ENCODE data around the gene LRTM2.

LRTM2 gene

GRCh38 chr12:1830981-1831963 lies 10.9 kb downstream of the LRTM2 start:
- DNase-seq: peak; percentile 44

DNA sequence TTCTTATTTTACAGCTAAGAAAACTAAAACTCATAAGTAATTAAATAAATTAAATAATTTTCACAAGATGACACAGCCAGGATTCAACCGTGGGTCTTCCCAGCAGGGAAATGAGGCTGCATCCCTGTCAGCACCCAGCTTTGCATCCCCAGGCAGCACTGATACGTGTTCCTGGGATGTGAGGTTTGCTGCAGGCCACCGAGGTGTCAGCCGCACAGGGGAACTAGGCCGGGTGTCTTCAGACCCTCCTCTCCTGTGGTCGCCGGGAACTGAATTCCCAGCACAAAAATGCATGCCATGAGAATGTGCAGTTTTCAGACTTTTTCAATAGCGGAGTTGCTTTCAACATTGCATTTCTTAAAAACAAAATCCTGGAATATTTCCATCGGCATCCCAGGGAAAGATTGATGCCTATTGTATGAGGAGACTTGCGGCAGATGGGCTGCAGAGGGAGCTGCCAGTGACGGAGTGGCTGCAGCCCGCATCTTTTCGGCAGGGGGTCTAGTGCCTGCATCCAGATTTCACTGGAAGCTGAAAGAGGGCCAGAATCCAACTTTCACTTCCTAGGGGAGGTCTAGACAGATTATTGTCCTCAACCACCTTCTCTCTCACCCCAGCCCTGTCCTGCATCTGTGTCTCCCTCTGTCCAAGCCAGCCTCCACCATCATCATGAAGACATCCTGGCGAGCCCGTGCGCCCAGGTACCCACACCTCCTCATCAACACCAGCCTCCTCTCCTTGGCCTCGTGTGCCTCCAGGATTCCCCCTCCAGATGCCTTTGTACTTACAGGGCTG lies 12.6 kb downstream of the LRTM2 start:
- no peak for DNase-seq

GRCh38 chr12:1833596-1834028 lies 13.2 kb downstream of the LRTM2 start:
- no peak for DNase-seq

DNA sequence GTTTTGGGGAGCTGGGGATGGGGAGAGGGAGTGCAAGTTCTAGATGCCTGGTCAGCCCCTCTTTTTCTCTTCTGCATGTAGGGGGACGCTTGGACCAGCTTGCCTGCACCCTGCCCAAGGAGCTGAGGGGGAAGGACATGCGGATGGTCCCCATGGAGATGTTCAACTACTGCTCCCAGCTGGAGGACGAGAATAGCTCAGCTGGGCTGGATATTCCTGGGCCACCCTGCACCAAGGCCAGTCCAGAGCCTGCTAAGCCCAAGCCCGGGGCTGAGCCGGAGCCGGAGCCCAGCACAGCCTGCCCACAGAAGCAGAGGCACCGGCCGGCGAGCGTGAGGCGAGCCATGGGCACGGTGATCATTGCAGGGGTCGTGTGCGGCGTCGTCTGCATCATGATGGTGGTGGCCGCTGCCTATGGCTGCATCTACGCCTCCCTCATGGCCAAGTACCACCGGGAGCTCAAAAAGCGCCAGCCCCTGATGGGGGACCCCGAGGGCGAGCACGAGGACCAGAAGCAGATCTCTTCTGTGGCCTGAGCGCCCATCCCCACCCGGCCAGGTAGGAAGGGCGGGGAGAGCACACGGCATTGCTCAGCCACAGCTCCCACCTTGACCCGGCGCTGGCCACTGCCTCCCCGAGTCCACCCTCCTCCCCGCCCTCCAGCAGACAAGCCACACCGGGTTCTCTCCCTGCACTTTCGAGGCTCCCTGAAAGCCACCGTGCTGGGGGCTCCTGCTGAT lies 14.0 kb downstream of the LRTM2 start:
- DNase-seq: no peak

DNA sequence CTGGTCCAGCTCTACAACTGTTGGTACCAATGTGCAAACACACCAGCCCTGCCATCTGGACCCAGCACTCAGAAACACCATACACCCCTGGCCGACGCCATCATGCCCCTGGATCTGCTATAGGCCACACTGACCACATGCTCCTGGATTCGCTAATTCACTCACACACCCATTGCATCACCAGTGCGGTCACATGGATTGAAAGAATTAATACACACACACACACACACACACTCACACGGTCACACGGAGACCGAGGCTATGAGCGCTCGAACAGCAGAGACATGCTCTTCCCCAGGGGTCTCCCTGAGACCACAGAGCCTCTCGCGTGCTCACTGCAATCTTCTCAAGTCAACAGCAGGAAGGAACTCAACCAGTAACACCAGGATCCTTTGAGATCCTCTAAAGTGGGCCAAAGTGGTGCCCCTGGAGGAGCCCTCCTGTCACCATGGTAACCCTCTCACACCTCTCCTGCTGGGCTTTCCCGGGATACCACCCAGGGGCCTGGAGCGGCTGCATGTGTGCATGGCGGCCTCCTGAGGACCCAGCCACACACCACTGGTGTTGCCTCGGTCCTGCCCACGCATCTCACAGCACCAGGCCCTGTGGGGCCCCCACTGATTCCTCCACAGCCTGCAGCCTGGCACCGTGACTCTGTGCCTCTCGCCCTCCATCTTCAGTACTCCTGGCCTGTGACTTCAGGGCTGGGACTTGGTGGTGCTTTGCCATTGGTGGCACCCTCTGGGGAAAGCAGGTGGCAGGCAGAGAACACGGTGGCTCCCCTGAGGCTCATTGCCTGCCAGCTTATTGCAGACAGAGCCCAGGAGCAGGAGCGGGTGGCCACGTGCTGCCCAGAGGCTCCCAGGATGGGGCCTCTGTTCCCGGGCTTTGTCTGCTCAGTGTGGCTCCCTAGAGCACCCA lies 15.1 kb downstream of the LRTM2 start:
- DNase-seq: no peak

DNA sequence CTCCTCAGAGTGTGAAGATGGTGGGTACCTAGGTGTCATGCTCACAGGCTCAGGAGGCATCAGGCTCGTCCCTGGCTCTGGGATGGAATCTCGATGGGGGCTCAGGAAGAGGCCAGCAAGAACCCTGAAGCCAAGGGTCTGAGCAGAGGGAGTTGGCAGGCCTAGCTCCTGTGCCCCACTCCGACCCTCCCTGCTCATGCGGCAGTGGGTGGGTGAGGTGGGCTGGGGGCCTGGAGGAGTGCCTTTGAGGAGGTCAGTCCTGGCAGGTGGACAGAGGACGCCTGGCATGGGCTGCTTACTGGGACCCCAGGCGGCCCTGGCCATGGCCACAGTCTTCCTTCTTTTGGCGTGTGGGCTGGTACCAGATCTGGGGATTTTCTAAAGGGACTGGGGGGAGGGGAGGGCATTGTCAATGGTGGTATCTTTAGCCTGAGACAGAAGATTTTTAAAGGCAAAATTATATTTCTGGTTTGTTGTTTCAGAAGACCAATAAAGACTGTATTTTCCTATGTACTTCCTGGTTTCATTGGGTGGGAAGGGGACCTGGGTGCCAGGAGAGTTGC lies 16.0 kb downstream of the LRTM2 start:
- DNase-seq: no peak

- DNase-seq: no peak
Measured at GRCh38 chr12:1836854-1837421, 16.6 kb downstream of the LRTM2 start.

GRCh38 chr12:1837541-1838204 lies 17.3 kb downstream of the LRTM2 start:
- peak; percentile 83 for DNase-seq

GRCh38 chr12:1838205-1838993 lies 18.0 kb downstream of the LRTM2 start:
- DNase-seq: no peak

DNA sequence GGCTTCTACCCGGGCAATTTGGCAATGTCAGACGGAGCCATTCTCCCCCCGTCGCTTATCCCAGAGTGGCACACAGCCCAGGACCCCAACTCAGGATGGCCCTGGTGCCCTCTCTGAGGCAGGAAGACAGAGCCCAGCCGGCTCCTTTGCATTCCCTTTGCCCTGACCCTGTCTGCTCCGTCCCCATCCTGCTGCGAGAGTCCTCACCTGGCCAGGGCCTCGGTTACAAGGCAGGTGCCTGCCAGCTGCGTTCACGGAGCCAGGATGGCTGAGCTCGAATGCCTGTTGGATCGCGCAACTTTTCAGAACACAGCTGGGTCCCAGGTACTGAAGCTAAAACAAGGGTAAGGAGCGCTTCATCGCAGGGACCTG lies 18.6 kb downstream of the LRTM2 start:
- no peak for DNase-seq

- DNase-seq: no peak
Measured at GRCh38 chr12:1839464-1839863, 19.1 kb downstream of the LRTM2 start.

DNA sequence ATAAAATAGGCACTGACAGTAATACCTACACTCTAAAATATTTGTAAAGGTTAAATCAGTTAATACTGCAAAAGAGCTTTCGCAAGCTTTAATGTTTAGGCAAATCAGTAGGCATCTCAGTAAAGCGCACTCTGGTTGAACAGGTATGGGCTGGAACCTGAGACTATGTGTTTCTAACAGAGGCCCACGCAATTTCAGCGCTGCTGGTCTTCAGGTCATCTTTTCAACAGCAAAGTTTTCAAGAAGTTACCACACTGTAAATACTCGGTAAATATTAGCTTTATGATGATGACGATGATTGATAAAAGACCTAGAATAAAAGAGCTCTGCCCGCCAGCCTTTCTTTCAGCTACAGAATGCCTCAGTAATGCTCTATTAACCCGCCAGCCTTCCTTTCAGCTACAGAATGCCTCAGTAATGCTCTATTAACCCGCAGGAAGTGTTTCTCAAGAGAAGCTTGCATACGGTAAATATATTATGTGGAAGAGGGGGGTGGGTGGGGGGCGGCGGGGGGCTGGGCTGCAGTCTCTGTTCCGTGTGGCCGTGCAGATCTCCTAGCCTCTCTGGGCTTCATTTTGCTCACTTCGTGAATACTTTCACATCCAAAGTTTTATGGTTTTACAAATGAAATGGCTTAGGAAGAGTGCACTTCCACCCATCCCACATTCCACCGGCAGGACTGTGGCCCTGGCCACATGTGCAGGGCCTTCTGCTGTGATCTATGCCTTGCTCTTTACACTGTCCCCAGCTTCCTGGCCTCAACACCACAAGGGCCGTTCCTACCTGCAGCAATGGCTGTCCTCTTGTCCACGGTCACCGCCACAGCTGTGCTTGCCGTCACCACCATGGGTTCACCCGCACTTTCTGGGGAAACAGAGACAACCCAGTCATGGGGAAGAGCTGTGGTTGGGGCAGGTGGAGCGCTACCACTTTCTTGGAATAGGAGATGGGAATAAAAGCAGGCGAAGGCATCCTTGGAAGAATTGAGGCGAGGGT lies 19.9 kb downstream of the LRTM2 start:
- DNase-seq: no peak

GRCh38 chr12:1840981-1841425 lies 20.6 kb downstream of the LRTM2 start:
- DNase-seq: no peak

DNA sequence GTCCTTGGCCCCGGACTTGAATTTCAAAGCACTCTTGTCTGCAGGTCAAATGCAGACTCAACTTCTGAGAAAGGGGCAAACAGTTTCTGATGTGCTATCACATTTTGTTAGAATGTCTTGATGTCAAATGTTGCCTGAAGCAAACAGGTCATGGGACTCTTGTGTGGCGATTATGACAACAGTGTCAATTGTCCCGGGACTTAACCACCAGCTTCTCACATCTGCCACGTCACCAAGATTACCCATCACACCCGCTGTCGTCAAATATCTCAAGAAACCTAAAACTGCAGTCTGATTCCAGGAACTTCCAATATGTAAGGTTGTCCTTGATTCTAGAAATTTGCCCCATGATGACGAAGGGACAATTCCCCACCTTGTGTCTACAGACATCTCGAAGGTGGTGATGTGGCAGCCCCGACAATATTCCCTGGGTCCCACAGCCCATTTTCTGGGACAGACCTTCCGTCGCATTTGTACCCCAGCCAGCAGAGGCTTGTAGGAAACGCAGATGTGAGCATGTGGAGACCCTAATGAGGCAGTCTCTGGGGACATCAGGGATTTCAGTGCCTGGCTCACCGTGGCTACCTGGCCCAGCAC lies 21.3 kb downstream of the LRTM2 start:
- DNase-seq: no peak

DNA sequence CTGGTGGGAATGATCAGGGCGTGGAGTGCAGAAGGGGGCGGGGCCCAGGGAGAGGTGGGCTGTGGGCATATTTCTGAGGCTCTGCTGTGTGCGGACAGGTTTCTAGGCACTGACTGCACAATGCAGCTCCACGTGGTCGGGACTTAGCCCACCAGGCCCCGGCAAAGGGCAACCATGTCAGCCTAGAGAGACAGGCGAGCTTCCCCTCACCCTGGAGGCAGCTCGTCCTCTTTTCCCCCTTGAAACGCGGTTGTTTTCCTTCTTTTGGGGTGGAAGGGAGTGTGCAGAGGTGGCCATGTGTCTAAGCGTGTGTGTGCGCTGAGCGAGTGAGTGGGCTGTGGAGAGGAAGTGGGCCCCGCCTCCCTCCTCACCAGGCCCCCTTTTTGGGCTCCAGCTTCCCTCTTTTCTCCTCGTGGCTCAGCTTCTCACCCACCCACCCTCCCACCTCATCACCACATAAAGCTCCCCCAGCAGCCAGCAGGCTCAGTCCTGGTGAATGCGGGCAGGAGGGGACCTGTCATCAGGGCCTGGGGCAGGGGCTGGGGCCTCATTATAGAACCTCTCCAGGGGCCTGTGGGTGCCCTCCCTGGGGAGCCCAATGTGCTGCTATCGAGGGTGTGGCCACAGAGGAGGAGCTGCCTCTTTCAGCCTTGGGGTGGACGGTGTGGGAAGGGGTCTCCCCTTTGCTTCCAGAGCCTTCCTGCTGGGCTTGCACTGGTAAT lies 22.0 kb downstream of the LRTM2 start:
- DNase-seq: no peak

DNA sequence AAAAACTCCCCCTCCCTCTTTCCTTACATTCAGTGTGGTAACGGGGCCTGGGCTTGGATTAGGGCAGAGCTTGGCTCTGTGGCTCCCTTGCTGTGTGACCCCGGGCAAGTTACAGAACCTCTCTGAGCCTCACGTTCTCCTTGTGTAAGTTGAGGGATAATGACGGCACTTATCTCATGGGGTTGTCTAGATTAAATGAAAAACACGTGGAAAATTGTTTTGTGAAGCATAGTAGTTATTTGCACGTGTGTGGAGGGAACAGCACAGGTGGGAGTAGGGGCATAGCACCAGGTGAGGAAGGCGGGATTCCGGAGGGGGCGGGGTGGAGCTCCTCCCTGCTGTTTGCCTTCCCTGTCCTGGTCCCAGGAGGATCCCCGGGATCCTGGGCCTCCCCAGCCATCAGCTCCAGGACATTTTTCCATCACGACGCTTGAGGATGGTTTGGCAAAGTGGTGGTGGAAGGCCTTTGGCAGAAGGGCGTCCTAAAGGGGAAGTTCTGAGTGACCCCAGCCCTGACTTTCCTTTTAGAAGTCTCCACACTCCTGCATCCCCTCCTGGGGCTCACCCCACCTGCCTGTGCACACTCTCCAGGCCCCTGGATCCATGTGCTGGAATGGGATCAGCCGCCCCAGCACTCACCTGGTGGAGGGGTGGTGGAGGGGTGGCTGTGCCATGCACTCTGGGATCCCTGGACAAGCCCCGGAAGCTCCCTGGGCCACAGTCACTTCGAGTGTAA lies 22.7 kb downstream of the LRTM2 start:
- DNase-seq: no peak

DNA sequence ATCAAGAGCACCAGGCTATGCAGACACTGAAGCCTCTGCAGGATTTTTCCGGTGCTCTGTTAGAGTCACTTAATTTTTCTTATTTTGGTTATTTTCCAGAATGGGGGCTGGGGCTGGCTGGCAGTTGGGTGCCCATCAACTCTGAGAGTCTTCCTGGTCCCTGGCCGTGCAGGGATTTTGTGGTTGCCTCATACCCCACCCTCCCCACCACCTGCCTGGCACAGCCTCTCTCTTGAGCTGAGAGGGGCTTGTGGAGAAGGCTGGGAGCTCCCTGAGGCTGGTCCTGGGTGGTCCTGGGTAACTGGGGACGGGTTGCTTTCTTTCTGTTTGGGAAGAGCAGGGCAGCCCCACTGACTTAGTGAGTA lies 23.3 kb downstream of the LRTM2 start:
- no peak for DNase-seq

Data from EL (cell line).